D341Med (cell line): ENCODE data around the gene VRTN.

ENCODE experiments used
- DNase-seq: peaks from one replicate; pipeline ENCODE4 v3.0.0; 2012; ENCODE audit warnings: low spot score

VRTN gene

GRCh38 chr14:74400031-74400685 lies 51.9 kb downstream of the VRTN start:
- DNase-seq: peak; percentile 41

- DNase-seq: peak; percentile 21
Measured at GRCh38 chr14:74400919-74401503, 52.7 kb downstream of the VRTN start.

DNA sequence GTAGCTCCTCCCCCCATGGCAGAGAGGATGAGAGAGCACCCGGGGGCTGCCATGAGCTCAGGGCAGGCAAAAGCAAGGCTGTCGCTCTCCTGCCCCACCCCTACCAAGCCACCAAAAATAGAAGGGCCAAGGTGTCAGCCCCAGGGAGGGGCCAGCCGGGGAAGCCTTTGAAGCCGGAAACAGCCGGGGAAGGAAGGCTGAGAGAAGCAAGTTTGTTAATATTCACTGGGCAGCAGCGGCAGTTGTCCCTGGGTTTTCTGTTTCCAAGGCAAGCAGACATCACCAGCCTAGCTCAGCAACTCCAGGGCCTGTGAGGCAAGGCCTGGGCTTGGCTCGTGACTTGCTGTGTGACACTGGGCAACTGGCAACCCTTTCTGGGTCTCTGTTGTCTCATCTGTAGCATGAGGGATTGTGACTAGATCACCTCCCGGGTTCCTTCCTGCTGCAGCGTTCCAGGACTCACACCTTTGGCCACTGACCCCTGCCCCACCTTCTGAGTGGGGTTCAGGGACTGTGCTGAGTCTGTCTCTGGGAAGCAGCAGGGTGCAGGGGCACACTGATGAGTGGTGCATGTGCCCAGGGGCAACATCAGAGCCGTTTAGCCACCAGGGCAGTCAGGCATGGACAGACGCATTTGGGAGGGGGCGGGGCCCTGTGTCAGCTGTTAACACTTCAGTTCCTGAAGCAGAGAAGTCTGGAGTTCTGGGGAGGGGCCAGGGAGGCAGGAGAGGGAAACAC lies 53.4 kb downstream of the VRTN start:
- DNase-seq: peak; percentile 22

- peak; percentile 27 for DNase-seq
Measured at GRCh38 chr14:74402401-74403251, 54.4 kb downstream of the VRTN start.

DNA sequence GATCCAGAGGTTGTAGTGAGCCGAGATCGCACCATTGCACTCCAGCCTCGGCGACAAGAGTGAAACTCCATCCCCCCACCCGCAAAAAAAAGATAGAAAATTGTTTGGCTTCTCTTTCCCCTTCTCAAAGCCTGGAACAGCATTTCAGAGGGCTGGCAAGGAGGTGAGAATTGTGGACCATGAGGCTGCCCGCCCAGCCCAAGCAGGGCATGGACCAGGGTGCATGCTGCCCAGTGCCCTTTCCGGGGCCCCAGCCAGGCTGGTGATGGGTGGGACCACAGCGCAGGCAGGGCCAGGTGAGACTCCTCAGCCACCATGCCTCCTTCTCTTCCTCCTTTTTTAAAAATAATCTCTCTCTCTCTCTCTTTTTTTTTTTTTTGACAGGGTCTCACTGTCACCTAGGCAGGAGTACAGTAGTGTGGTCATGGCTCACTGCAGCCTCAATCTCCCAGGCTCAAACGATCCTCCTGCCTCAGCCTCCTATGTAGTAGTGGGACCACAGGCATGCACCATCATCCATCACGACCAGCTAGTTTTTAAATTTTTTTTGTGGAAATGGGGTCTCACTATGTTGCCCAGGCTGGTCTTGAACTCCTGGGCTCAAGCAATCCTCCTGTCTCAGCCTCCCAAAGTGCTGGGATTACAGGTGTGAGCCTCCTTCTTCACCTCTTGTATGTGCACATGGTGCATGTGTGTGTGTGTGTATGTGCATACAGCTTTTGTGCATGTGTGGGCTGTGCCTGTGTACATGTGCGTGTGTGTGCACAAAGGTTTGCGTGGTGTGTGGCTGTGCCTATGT lies 55.5 kb downstream of the VRTN start:
- DNase-seq: peak; percentile 21

- DNase-seq: peak; percentile 11
Measured at GRCh38 chr14:74404435-74404834, 56.2 kb downstream of the VRTN start.

DNA sequence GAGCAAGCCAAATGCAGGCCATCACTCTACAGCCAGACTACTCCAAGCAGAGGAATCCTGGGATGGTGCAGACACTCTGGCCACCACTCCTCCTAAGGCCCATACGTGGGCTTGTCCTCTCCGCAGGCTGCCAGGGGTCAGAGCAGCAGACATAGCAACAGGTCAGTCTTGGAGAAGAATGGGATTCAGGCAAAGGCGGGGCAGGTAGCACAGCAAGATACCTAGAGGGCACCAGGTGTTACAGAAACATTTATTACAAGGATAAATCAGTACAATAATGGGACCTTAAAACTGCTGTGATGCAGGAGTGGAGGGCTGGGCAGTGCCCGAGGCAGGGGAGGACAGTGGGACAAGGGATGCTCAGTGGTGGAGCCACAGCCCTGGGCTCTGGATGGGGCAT lies 57.4 kb downstream of the VRTN start:
- DNase-seq: peak; percentile 13

- no peak for DNase-seq
Measured at GRCh38 chr14:74407021-74407800, 58.9 kb downstream of the VRTN start.

- DNase-seq: no peak
Measured at GRCh38 chr14:74407801-74408154, 59.5 kb downstream of the VRTN start.

DNA sequence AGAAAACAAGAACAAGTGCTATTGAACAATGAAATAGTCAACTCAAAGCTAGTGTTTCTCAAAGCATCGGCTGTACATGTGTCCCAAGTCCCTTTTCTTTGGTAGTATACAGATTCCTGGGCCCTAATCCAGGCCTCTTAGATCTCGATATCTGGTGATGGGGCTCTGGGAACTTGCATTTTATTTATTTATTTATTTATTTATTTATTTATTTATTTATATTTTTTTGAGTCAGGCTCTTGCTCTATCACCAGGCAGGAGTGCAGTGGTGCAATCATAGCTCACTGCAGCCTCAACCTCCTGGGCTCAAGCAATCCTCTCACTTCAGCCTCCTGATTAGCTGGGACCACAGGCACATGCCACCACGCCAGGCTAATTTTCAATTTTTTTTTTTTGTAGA lies 60.6 kb downstream of the VRTN start:
- DNase-seq: no peak

DNA sequence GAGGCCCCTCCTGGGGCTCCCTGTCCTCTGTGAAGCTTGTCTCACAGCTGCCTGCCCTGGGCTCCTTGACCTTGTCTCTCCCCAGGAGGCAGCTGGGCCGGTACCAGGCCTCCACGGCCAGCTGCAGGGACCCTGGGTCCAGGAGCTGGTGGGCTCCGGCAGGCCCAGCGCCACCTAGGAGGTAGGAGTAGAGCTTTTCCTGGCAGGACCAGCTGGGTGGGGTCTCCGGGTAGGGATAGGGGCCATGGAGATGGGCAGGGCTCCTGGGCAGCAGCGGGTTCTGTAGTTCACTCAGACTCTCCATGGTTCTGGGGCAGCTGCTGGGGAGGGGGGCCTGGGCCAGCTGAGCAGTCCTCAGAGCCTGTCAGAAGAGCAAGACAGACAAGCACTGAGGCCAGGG lies 61.2 kb downstream of the VRTN start:
- no peak for DNase-seq
